Measurements from ENCODE around the gene NXT1. TPM values are rescaled to one million over a fixed set of nuclear protein-coding genes. Genes with fewer than 3 reads are reported as not detected.
"Not testable (repeated sequence)": the region's sequence is repeated elsewhere in the genome, so short reads cannot be mapped to it uniquely, and the experiment has no call there.

Gene NXT1
- total RNA-seq, 4 donors from 2014 or later, result 29.2 to 40.2 (median 35.1) TPM

DNA sequence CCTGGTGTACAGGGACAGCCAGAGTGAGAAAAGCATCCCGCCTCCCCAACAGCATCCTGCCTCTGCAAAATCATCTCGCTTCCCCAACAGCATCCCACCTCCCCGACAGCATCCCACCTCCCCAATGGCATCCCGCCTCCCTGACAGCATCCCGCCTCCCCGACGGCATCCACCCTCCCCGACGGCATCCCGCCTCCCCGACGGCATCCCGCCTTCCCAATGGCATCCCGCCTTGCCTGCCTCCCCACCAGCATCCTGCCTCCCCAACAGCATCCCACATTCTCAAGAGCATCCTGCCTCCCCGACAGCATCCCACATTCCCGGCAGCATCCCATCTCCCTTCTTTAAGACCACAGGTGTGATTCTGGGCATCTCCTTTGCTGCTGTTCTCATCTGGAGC, 46.0 kb upstream of the NXT1 start:
- no peak overlapping the region for H3K4me3 ChIP-seq (ENCODE audit: low read depth, poor library complexity, severe bottlenecking)
- DNase-seq (ENCODE audit: low spot score in 2 of 2), result no peak
- intact Hi-C loops (cut with DNase I; ENCODE audit: low total_unique reads), result no loop called here
- 86 to 91% methylated on average over 16 of the region's 16 CpGs for WGBS, 2 donors
- TF ChIP-seq, protein P1, sequence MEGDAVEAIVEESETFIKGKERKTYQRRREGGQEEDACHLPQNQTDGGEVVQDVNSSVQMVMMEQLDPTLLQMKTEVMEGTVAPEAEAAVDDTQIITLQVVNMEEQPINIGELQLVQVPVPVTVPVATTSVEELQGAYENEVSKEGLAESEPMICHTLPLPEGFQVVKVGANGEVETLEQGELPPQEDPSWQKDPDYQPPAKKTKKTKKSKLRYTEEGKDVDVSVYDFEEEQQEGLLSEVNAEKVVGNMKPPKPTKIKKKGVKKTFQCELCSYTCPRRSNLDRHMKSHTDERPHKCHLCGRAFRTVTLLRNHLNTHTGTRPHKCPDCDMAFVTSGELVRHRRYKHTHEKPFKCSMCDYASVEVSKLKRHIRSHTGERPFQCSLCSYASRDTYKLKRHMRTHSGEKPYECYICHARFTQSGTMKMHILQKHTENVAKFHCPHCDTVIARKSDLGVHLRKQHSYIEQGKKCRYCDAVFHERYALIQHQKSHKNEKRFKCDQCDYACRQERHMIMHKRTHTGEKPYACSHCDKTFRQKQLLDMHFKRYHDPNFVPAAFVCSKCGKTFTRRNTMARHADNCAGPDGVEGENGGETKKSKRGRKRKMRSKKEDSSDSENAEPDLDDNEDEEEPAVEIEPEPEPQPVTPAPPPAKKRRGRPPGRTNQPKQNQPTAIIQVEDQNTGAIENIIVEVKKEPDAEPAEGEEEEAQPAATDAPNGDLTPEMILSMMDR (IDR thresholded peaks at IDR 0.05), result no peak
- TF ChIP-seq POLR2A (IDR thresholded peaks at IDR 0.05), result no peak

DNA sequence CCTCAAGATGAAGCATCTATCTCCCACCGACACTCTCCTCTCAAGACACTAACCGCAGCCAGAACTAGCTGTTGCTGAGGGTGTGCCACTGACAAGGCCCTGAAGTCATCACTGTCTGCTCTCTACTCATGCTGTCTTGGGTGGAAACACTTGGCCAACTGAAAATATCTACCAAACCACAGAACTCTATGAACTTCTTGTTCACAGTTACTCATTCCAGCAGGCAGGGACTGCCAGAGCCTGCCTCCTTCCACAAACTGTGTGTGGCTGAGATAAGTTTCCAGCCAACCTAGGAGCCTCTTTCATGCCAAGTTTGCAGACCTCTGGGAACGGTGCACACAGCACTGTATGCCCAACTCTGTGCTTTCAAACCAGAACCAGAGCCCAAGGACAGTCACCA, 45.5 kb upstream of the NXT1 start:
- DNase-seq (ENCODE audit: low spot score in 2 of 2), result peak in 1 of 2 donors; percentile 59
- 65 to 68% methylated on average over 3 of the region's 3 CpGs for WGBS, 2 donors
- TF ChIP-seq, protein P1 (IDR thresholded peaks at IDR 0.05), result no peak
- no peak for TF ChIP-seq POLR2A (IDR thresholded peaks at IDR 0.05)
- H3K4me3 ChIP-seq (ENCODE audit: low read depth, poor library complexity, severe bottlenecking), result no peak overlapping the region
- intact Hi-C loops (cut with DNase I; ENCODE audit: low total_unique reads), result no loop called here

DNA sequence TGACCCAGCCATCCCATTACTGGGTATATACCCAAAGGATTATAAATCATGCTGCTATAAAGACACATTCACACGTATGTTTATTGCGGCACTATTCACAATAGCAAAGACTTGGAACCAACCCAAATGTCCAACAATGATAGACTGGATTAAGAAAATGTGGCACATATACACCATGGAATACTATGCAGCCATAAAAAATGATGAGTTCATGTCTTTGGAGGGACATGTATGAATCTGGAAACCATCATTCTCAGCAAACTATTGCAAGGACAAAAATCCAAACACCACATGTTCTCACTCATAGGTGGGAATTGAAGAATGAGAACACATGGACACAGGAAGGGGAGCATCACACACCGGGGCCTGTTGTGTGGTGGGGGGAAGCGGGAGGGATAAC, 43.2 kb upstream of the NXT1 start:
- 92 to 95% methylated on average over 2 to 4 of the region's 4 CpGs for WGBS, 2 donors
- DNase-seq (ENCODE audit: low spot score in 2 of 2); intact Hi-C loops (cut with DNase I; ENCODE audit: low total_unique reads): not testable (repeated sequence)

DNA sequence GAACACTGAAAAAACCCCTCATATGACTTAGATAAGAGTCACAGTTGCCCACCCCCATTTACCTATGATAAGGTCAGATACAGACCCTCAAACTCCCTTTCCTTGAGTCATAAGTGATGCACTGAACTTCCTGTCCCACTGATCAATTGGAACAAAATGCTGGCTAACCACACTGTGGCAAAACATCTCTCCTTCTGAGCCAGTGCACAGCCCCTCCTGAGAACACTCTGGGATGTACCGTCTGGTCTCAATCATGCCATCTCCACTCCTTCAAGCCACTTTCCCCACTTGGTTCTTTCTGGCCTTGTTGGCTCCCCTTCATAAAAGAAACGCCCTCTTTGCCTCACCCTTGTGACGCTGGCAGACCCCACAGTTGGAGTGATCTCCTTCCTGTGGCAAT, 42.6 kb upstream of the NXT1 start:
- intact Hi-C loops (cut with DNase I; ENCODE audit: low total_unique reads), result no loop called here
- no peak overlapping the region for H3K4me3 ChIP-seq (ENCODE audit: low read depth, poor library complexity, severe bottlenecking)
- WGBS, 2 donors, result 69 to 74% methylated on average over 3 of the region's 3 CpGs
- TF ChIP-seq, protein P1 (IDR thresholded peaks at IDR 0.05), result no peak
- no peak for TF ChIP-seq POLR2A (IDR thresholded peaks at IDR 0.05)
- DNase-seq (ENCODE audit: low spot score in 2 of 2), result peak in 1 of 2 donors; percentile 52

More for the DNA sequence above, 43.2 kb upstream of the NXT1 start:
- not testable (repeated sequence) for H3K4me3 ChIP-seq (ENCODE audit: low read depth, poor library complexity, severe bottlenecking)

DNA sequence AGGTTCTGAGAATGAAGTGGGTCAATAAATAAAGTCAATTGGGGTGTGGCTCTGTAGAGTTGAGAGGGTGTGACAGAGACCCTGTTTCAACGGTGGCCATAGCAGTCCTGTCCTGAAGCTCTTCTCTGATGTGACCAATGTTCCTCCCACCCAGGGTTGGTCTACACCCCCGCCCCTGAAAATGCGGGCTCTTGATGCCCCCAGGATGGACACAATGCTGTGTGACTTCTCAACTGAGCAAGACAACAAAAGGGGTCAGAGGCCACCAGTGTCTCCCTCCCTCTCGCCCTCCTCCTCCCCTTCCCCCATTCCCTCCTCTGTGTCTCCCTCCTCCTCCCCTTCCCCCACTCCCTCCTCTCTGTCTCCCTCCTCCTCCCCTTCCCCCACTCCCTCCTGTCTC, 41.7 kb upstream of the NXT1 start:
- no peak overlapping the region for H3K4me3 ChIP-seq (ENCODE audit: low read depth, poor library complexity, severe bottlenecking)
- TF ChIP-seq, protein P1 (IDR thresholded peaks at IDR 0.05), result no peak
- no peak for TF ChIP-seq POLR2A (IDR thresholded peaks at IDR 0.05)
- intact Hi-C loops (cut with DNase I; ENCODE audit: low total_unique reads), result no loop called here
- no peak for DNase-seq (ENCODE audit: low spot score in 2 of 2)
- WGBS, 2 donors, result 78 to 83% methylated on average over 4 of the region's 4 CpGs

DNA sequence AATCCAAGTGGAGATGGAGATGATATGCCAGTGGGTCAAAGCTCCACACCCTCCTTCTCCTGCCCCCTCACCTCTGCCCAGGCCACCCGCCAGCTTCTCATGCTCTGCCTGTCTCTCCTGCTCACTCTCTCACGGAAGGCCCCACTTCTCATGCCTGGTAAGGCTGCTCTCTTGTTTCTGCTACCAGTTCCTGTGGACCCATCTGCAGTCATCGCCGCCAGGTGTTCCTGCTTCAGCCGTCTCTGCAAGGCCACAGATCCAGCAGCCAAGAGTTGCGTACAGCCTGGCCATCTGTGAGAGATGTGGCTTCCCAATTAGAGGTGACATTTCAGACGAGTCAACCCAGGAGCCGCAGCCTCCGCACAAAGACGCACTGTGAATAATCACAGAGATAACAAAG, 40.8 kb upstream of the NXT1 start:
- no peak overlapping the region for H3K4me3 ChIP-seq (ENCODE audit: low read depth, poor library complexity, severe bottlenecking)
- WGBS, 2 donors, result 89 to 90% methylated on average over 10 of the region's 10 CpGs
- no peak for DNase-seq (ENCODE audit: low spot score in 2 of 2)
- intact Hi-C loops (cut with DNase I; ENCODE audit: low total_unique reads), result loop anchor here (10.0 kb wide), 1 partner anchor 965 kb away; no protein-coding TSS in a partner anchor
- TF ChIP-seq, protein P1 (IDR thresholded peaks at IDR 0.05), result no peak
- no peak for TF ChIP-seq POLR2A (IDR thresholded peaks at IDR 0.05)
